Transverse colon (tissue), 4 donors: Measurements from ENCODE around the gene GPHN.

ENCODE experiments used
- POLR2AphosphoS5 ChIP-seq, 3 donors: sonication (generic); formaldehyde crosslinking; IDR thresholded peaks; one replicate each; pipeline ENCODE4 v1.6.1; 2016; ENCODE audit warnings: antibody characterized with exemption in 3 of 3
- TF ChIP-seq, protein P1 (sequence below), 5 experiments: fragments of 200-600 bp in 3 of 5; fragments of 450-650 bp in 2 of 5; sonication (generic) in 3 of 5; IDR thresholded peaks; 1 replicate in 2 of 5; 2 replicates in 3 of 5; pipeline ENCODE4 v1.5.1; 2016 to 2017; ENCODE audit warnings: antibody characterized with exemption in 5 of 5, inconsistent platforms in 3 of 5, mild to moderate bottlenecking in 2 of 5, moderate library complexity in 1 of 5

DNA sequence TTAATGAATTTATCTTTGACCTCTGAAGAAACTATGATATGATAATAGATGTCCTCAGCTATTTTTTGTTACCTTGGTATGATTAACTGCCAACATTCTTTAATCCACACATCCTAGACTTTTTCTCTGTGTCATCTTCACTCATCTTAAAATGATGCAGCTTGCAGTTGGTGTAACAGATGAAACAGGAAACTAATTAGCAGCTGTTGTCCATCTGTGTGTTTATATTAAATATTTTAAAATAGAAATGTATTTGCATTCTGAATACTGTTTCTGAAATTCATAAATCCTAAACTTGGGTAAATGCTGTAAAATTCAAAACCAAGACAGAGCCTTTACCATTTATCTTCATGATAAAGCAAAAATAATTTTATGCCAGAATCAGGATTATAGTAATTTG is 625.2 kb downstream of the GPHN start:
- TF ChIP-seq POLR2AphosphoS5 (IDR thresholded peaks at IDR 0.05), result no peak
- TF ChIP-seq, protein P1, sequence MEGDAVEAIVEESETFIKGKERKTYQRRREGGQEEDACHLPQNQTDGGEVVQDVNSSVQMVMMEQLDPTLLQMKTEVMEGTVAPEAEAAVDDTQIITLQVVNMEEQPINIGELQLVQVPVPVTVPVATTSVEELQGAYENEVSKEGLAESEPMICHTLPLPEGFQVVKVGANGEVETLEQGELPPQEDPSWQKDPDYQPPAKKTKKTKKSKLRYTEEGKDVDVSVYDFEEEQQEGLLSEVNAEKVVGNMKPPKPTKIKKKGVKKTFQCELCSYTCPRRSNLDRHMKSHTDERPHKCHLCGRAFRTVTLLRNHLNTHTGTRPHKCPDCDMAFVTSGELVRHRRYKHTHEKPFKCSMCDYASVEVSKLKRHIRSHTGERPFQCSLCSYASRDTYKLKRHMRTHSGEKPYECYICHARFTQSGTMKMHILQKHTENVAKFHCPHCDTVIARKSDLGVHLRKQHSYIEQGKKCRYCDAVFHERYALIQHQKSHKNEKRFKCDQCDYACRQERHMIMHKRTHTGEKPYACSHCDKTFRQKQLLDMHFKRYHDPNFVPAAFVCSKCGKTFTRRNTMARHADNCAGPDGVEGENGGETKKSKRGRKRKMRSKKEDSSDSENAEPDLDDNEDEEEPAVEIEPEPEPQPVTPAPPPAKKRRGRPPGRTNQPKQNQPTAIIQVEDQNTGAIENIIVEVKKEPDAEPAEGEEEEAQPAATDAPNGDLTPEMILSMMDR (IDR thresholded peaks at IDR 0.05), result no peak
